ENCODE data around the gene ZDHHC8. TPM values are rescaled to one million over a fixed set of nuclear protein-coding genes. Genes with fewer than 3 reads are reported as not detected.
A peak's percentile ranks its signal among the peaks of the same experiment; 100 is the strongest.

The ZDHHC8 gene
- 10 to 100 TPM; 49.1 to 64.7 (median 55.7) TPM for total RNA-seq
- polyA plus RNA-seq = 34.2 TPM
- long read RNA-seq, donor 1, full-length matches to known transcripts = 2 of 91 reads
- long read RNA-seq, donor 1, partial matches to known transcripts = 21 of 91 reads
- long read RNA-seq, donor 1, other reads (novel, unspliced or antisense) = 68 of 91 reads
- long read RNA-seq, donor 2, full-length matches to known transcripts = 6 of 72 reads
- long read RNA-seq, donor 2, partial matches to known transcripts = 62 of 72 reads
- long read RNA-seq, donor 2, other reads (novel, unspliced or antisense) = 4 of 72 reads
- long read RNA-seq, donor 3, partial matches to known transcripts = 104 of 104 reads
- long read RNA-seq, donor 3, other reads (novel, unspliced or antisense) = 0 of 104 reads
- long read RNA-seq, donor 4, full-length matches to known transcripts = 3 of 61 reads
- long read RNA-seq, donor 4, partial matches to known transcripts = 16 of 61 reads
- long read RNA-seq, donor 4, other reads (novel, unspliced or antisense) = 42 of 61 reads

- Histone ChIP-seq H3K9me3 (ENCODE audit: control insufficient read depth, low read length) (no peaks in the 10 kb centered on the region), H3K4me1 (ENCODE audit: control insufficient read depth, insufficient read depth, low read length) (peaks cover 12% of the 10 kb centered on the region), H3K4me3 (ENCODE audit: low read length) (peak within 1 kb of the TSS; percentile 89), H3K27me3 (ENCODE audit: control insufficient read depth, insufficient read depth) (no peaks in the 10 kb centered on the region), H3K27ac (ENCODE audit: low read length) (peak within 1 kb of the TSS; percentile 97)
- under 1% methylated on average over 42 of the region's 43 CpGs for WGBS
- ATAC-seq (peak; percentile 21 to 49), DNase-seq (peak in 2 of 3 donors; percentile 80 to 84)
- intact Hi-C loops (cut with DNase I) = no loop called here
Measured at GRCh38 chr22:20131597-20131858, at the start of gene ZDHHC8. TSS of gene ZDHHC8 (plus strand) at chr22:20131804. CDS start at chr22:20131948, 144 bp downstream.

GRCh38 chr22:20083157-20083890 is 48.3 kb upstream of the ZDHHC8 start:
- 82% methylated on average over 10 of the region's 10 CpGs for WGBS
- Histone ChIP-seq H3K27me3 (ENCODE audit: control insufficient read depth, insufficient read depth) (no peaks in the 10 kb centered on the region), H3K4me3 (ENCODE audit: low read length) (no peak overlapping the region), H3K4me1 (ENCODE audit: control insufficient read depth, insufficient read depth, low read length) (peaks cover 26% of the 10 kb centered on the region), H3K9me3 (ENCODE audit: control insufficient read depth, low read length) (no peaks in the 10 kb centered on the region), H3K27ac (ENCODE audit: low read length) (no peak overlapping the region)
- intact Hi-C loops (cut with DNase I) = loop anchor here in 1 of 4 donors (5.0 kb wide), 1 partner anchor 56 kb away; no protein-coding TSS in a partner anchor
- no peak for DNase-seq
- ATAC-seq = no peak

GRCh38 chr22:20083891-20084546 is 47.6 kb upstream of the ZDHHC8 start:
- intact Hi-C loops (cut with DNase I) = loop anchor here in 1 of 4 donors (5.0 kb wide), 1 partner anchor 57 kb away; no protein-coding TSS in a partner anchor
- Histone ChIP-seq H3K4me1 (ENCODE audit: control insufficient read depth, insufficient read depth, low read length) (peaks cover 26% of the 10 kb centered on the region), H3K27ac (ENCODE audit: low read length) (no peak overlapping the region), H3K27me3 (ENCODE audit: control insufficient read depth, insufficient read depth) (no peaks in the 10 kb centered on the region), H3K4me3 (ENCODE audit: low read length) (no peak overlapping the region), H3K9me3 (ENCODE audit: control insufficient read depth, low read length) (no peaks in the 10 kb centered on the region)
- WGBS = 68% methylated on average over 10 of the region's 10 CpGs
- no peak for ATAC-seq
- DNase-seq = no peak

- no peak overlapping the region for H3K4me3 ChIP-seq (ENCODE audit: low read length)
- WGBS = 62% methylated on average over 23 of the region's 23 CpGs
- intact Hi-C loops (cut with DNase I) = loop anchor here in 1 of 4 donors (5.0 kb wide), 1 partner anchor 57 kb away; no protein-coding TSS in a partner anchor
- ATAC-seq (no peak), DNase-seq (no peak)
- no peak overlapping the region for H3K27ac ChIP-seq (ENCODE audit: low read length)
- H3K4me1 ChIP-seq (ENCODE audit: control insufficient read depth, insufficient read depth, low read length) = peaks cover 26% of the 10 kb centered on the region
- H3K9me3 ChIP-seq (ENCODE audit: control insufficient read depth, low read length) = no peaks in the 10 kb centered on the region
- no peaks in the 10 kb centered on the region for H3K27me3 ChIP-seq (ENCODE audit: control insufficient read depth, insufficient read depth)
Measured at GRCh38 chr22:20084547-20085413, 46.8 kb upstream of the ZDHHC8 start.

GRCh38 chr22:20085651-20086050 is 46.0 kb upstream of the ZDHHC8 start:
- H3K4me3 ChIP-seq (ENCODE audit: low read length) = no peak overlapping the region
- peaks cover 26% of the 10 kb centered on the region for H3K4me1 ChIP-seq (ENCODE audit: control insufficient read depth, insufficient read depth, low read length)
- no peak for DNase-seq
- ATAC-seq = no peak
- no peaks in the 10 kb centered on the region for H3K9me3 ChIP-seq (ENCODE audit: control insufficient read depth, low read length)
- intact Hi-C loops (cut with DNase I) = no loop called here
- WGBS = 94% methylated on average over 20 of the region's 20 CpGs
- H3K27ac ChIP-seq (ENCODE audit: low read length) = no peak overlapping the region
- no peaks in the 10 kb centered on the region for H3K27me3 ChIP-seq (ENCODE audit: control insufficient read depth, insufficient read depth)

GRCh38 chr22:20086101-20086599 is 45.5 kb upstream of the ZDHHC8 start:
- ATAC-seq = no peak
- no peak for DNase-seq
- no peak overlapping the region for H3K4me3 ChIP-seq (ENCODE audit: low read length)
- no peaks in the 10 kb centered on the region for H3K9me3 ChIP-seq (ENCODE audit: control insufficient read depth, low read length)
- H3K4me1 ChIP-seq (ENCODE audit: control insufficient read depth, insufficient read depth, low read length) = peaks cover 24% of the 10 kb centered on the region
- intact Hi-C loops (cut with DNase I) = no loop called here
- no peaks in the 10 kb centered on the region for H3K27me3 ChIP-seq (ENCODE audit: control insufficient read depth, insufficient read depth)
- WGBS = 91% methylated on average over 24 of the region's 24 CpGs
- H3K27ac ChIP-seq (ENCODE audit: low read length) = no peak overlapping the region

- H3K4me3 ChIP-seq (ENCODE audit: low read length) = no peak overlapping the region
- H3K27me3 ChIP-seq (ENCODE audit: control insufficient read depth, insufficient read depth) = no peaks in the 10 kb centered on the region
- no peaks in the 10 kb centered on the region for H3K9me3 ChIP-seq (ENCODE audit: control insufficient read depth, low read length)
- DNase-seq = no peak
- intact Hi-C loops (cut with DNase I) = no loop called here
- H3K4me1 ChIP-seq (ENCODE audit: control insufficient read depth, insufficient read depth, low read length) = peaks cover 18% of the 10 kb centered on the region
- no peak for ATAC-seq
- 97% methylated on average over 5 of the region's 5 CpGs for WGBS
- no peak overlapping the region for H3K27ac ChIP-seq (ENCODE audit: low read length)
Measured at GRCh38 chr22:20086763-20087162, 44.8 kb upstream of the ZDHHC8 start.

GRCh38 chr22:20087319-20088262 is 44.0 kb upstream of the ZDHHC8 start:
- Histone ChIP-seq H3K27me3 (ENCODE audit: control insufficient read depth, insufficient read depth) (no peaks in the 10 kb centered on the region), H3K9me3 (ENCODE audit: control insufficient read depth, low read length) (no peaks in the 10 kb centered on the region), H3K27ac (ENCODE audit: low read length) (no peak overlapping the region), H3K4me1 (ENCODE audit: control insufficient read depth, insufficient read depth, low read length) (peaks cover 16% of the 10 kb centered on the region), H3K4me3 (ENCODE audit: low read length) (no peak overlapping the region)
- ATAC-seq (no peak), DNase-seq (no peak)
- intact Hi-C loops (cut with DNase I) = no loop called here
- 92% methylated on average over 14 of the region's 14 CpGs for WGBS

GRCh38 chr22:20088263-20088648 is 43.3 kb upstream of the ZDHHC8 start:
- intact Hi-C loops (cut with DNase I) = no loop called here
- WGBS = 89% methylated on average over 8 of the region's 8 CpGs
- no peak overlapping the region for H3K27ac ChIP-seq (ENCODE audit: low read length)

More at GRCh38 chr22:20088263-20088648, 43.3 kb upstream of the ZDHHC8 start:
- Histone ChIP-seq H3K27me3 (ENCODE audit: control insufficient read depth, insufficient read depth) (no peaks in the 10 kb centered on the region), H3K4me1 (ENCODE audit: control insufficient read depth, insufficient read depth, low read length) (peaks cover 11% of the 10 kb centered on the region), H3K4me3 (ENCODE audit: low read length) (no peak overlapping the region), H3K9me3 (ENCODE audit: control insufficient read depth, low read length) (no peaks in the 10 kb centered on the region)
- DNase-seq (no peak), ATAC-seq (no peak)

All from right cardiac atrium (tissue), 5 donors.